Measurements from ENCODE around the gene ZNF208. TPM values are rescaled to one million over a fixed set of nuclear protein-coding genes. Genes with fewer than 3 reads are reported as not detected.
A peak's percentile ranks its signal among the peaks of the same experiment; 100 is the strongest.
"Not testable (repeated sequence)": the region's sequence is repeated elsewhere in the genome, so short reads cannot be mapped to it uniquely, and the experiment has no call there.

Gene ZNF208
- total and polyA plus RNA-seq, 8 donors, result 0.85 to 3.0 (median 2.0) TPM

DNA sequence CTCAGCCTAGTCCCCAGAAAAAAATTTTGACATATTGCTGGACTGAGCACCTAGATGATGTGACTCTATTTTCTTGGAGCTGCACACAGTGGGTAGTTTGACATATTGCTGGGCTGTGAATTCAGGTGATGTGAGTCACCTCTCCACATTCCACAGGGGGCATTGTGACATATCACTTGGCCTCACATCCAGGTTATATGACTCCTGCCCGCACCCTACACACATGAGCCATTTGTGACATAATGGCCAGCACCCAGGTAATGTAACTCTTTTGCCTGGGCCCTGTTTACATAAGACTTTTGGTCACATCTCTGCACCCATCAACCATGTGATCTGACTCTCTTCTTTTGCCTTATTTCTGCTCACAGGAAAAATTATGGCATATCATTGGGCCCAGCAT is 119.7 kb downstream of the ZNF208 start:
- no peak for ATAC-seq
- intact Hi-C loops (cut with DNase I), result no loop called here
- Histone ChIP-seq H3K36me3 (no peaks in the 10 kb centered on the region), H3K27me3 (no peaks in the 10 kb centered on the region), H3K9me3 (peaks cover 0 to 19% of the 10 kb centered on the region in 2 donors), H3K4me3 (no peak overlapping the region), H3K27ac (no peak overlapping the region), H3K4me1 (no peaks in the 10 kb centered on the region)
- DNase-seq, result no peak
- TF ChIP-seq, protein P1, sequence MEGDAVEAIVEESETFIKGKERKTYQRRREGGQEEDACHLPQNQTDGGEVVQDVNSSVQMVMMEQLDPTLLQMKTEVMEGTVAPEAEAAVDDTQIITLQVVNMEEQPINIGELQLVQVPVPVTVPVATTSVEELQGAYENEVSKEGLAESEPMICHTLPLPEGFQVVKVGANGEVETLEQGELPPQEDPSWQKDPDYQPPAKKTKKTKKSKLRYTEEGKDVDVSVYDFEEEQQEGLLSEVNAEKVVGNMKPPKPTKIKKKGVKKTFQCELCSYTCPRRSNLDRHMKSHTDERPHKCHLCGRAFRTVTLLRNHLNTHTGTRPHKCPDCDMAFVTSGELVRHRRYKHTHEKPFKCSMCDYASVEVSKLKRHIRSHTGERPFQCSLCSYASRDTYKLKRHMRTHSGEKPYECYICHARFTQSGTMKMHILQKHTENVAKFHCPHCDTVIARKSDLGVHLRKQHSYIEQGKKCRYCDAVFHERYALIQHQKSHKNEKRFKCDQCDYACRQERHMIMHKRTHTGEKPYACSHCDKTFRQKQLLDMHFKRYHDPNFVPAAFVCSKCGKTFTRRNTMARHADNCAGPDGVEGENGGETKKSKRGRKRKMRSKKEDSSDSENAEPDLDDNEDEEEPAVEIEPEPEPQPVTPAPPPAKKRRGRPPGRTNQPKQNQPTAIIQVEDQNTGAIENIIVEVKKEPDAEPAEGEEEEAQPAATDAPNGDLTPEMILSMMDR (IDR thresholded peaks at IDR 0.05), result no peak

DNA sequence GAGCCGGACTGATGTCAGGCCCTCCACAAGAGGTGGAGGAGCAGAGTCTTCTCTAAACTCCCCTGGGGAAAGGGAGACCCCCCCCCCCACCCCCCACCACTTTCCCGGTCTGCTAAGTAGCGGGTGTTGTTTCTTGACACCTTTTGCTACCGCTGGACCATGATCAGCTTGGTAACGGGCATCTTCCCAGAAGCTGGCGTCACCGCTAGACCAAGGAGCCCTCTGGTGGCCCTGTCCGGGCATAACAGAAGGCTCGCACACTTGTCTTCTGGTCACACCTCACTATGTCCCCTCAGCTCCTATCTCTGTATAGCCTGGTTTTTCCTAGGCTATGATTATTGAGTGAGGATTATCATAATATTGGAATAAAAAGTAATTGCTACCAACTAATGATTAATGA is 120.7 kb downstream of the ZNF208 start:
- H3K4me1 ChIP-seq; intact Hi-C loops (cut with DNase I); H3K4me3 ChIP-seq; H3K36me3 ChIP-seq; ATAC-seq; H3K27me3 ChIP-seq; H3K27ac ChIP-seq: not testable (repeated sequence)
- TF ChIP-seq, protein P1 (IDR thresholded peaks at IDR 0.05), result peak in 1 of 2 donors; percentile 32
- peak in 1 of 4 donors; percentile 18 for DNase-seq
- H3K9me3 ChIP-seq, result peaks cover 0 to 12% of the 10 kb centered on the region in 2 donors

DNA sequence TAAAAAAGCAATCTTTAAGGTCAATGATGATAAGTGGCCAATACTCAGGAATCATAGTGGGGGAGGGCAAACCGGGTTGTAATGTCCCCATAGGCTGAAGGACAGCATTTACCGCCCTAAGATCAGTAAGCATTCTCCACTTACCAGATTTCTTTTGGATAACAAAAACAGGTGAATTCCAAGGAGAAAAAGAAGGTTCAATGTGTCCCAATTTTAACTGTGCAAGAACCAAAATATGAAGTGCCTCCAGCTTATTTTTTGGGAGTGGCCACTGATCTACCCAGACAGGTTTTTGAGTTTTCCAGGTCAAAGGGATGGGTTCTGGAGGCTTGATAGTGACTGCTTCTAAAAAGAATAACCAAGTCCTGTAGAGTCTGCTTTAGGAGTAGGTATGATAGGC is 125.2 kb downstream of the ZNF208 start:
- ATAC-seq; intact Hi-C loops (cut with DNase I): not testable (repeated sequence)

DNA sequence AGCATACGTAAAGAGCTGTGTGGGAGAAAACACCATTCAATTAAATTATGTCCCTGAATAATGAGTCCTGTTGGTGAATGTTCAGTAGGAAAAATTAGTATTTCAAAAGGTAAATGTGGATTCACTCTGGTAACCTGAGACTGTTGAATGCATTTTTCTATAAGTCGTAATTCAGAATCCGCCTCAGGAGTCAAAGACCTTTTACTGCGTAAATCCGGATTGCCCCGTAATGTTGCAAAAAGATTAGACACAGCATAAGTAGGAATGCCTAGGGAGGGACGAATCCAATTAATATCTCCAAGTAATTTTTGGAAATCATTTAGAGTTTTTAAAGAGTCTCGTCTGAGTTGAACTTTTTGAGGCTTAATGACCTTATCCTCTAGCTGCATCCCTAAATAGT is 126.0 kb downstream of the ZNF208 start:
- peaks cover 0 to 16% of the 10 kb centered on the region in 2 donors for H3K9me3 ChIP-seq
- H3K27me3 ChIP-seq; intact Hi-C loops (cut with DNase I); H3K4me1 ChIP-seq; H3K27ac ChIP-seq; H3K36me3 ChIP-seq; H3K4me3 ChIP-seq; ATAC-seq; DNase-seq: not testable (repeated sequence)

More for the DNA sequence above, 125.2 kb downstream of the ZNF208 start:
- not testable (repeated sequence) for H3K4me3 ChIP-seq, H3K4me1 ChIP-seq, H3K27ac ChIP-seq, H3K27me3 ChIP-seq, H3K36me3 ChIP-seq, DNase-seq
- peaks cover 0 to 16% of the 10 kb centered on the region in 2 donors for H3K9me3 ChIP-seq

DNA sequence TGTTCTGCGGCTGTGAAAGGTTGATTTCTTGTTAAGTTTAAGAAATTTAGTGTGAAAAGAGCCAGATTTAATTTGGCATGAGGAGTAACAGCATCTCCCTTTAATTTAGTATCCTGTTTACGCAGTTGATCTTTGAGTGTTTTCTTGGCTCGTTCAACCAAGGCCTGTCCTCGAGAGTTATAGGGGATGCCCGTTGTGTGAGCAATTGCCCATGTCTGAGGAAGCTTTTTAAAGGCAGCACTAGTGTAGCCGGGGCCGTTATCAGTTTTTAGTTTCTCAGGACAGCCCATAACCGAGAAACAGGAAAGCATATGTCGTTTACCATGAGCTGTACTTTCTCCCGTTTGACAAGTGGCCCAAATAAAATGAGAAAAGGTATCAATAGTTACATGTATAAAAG is 127.2 kb downstream of the ZNF208 start:
- TF ChIP-seq, protein P1 (IDR thresholded peaks at IDR 0.05), result no peak
- Histone ChIP-seq H3K27ac (no peak overlapping the region), H3K27me3 (peaks cover 0 to 7% of the 10 kb centered on the region in 2 donors), H3K36me3 (no peaks in the 10 kb centered on the region), H3K4me1 (no peaks in the 10 kb centered on the region), H3K9me3 (peaks cover 0 to 20% of the 10 kb centered on the region in 2 donors), H3K4me3 (no peak overlapping the region)
- no peak for DNase-seq
- intact Hi-C loops (cut with DNase I), result no loop called here
- ATAC-seq, result no peak

Other genes with a start within 250 kb of the ZNF208 start
- 10 to 100 TPM in 1 of 2 donors, 1 to 10 TPM in 1; 8.5 to 12.4 TPM for gene ZNF100, start 243.4 kb downstream of the ZNF208 start, total RNA-seq
- gene ZNF100, start 243.4 kb downstream of the ZNF208 start, polyA plus RNA-seq (ENCODE audit: insufficient read length in 6 of 6), result 10 to 100 TPM; 14.2 to 22.0 (median 15.9) TPM
- 10 to 100 TPM; 15.8 to 20.3 TPM for gene ZNF43, start 174.8 kb downstream of the ZNF208 start, total RNA-seq
- 10 to 100 TPM; 32.6 to 40.2 (median 35.6) TPM for gene ZNF43, start 174.8 kb downstream of the ZNF208 start, polyA plus RNA-seq (ENCODE audit: insufficient read length in 6 of 6)
- 1 to 10 TPM; 1.0 to 1.6 TPM for gene ZNF257, start 41.5 kb upstream of the ZNF208 start, total RNA-seq
- 1 to 10 TPM; 1.8 to 7.9 (median 4.4) TPM for gene ZNF257, start 41.5 kb upstream of the ZNF208 start, polyA plus RNA-seq (ENCODE audit: insufficient read length in 6 of 6)
- gene ZNF676, start 186.0 kb upstream of the ZNF208 start, total RNA-seq, result under 1 TPM; 0.44 to 0.55 TPM
- under 1 TPM; 0.07 to 0.83 (median 0.34) TPM for gene ZNF676, start 186.0 kb upstream of the ZNF208 start, polyA plus RNA-seq (ENCODE audit: insufficient read length in 6 of 6)